Parathyroid adenoma (tissue), 2 donors: ENCODE data around the gene FAAP100.

ENCODE experiments used
- H2AFZ ChIP-seq: fragments of 300-600 bp; sonication (generic); one replicate; pipeline ENCODE4 v1.7.0; 2017; ENCODE audit warnings: antibody characterized with exemption, mild to moderate bottlenecking
- H3K27ac ChIP-seq: fragments of 300-600 bp; sonication (generic); one replicate; pipeline ENCODE4 v1.7.0; 2017
- H3K27me3 ChIP-seq: fragments of 300-600 bp; sonication (generic); one replicate; pipeline ENCODE4 v1.7.0; 2017; ENCODE audit warnings: low read length; ENCODE audit not compliant: control insufficient read depth, insufficient read depth
- H3K36me3 ChIP-seq: fragments of 300-600 bp; sonication (generic); one replicate; pipeline ENCODE4 v1.7.0; 2017; ENCODE audit warnings: low read length; ENCODE audit not compliant: control insufficient read depth, insufficient read depth
- H3K4me1 ChIP-seq: fragments of 300-600 bp; sonication (generic); one replicate; pipeline ENCODE4 v1.7.0; 2017; ENCODE audit warnings: control low read depth
- H3K4me2 ChIP-seq: fragments of 300-600 bp; sonication (generic); one replicate; pipeline ENCODE4 v1.7.0; 2017; ENCODE audit warnings: low read length
- H3K4me3 ChIP-seq: fragments of 300-600 bp; sonication (generic); one replicate; pipeline ENCODE4 v1.7.0; 2017; ENCODE audit warnings: low read depth, low read length
- H3K79me2 ChIP-seq: fragments of 300-600 bp; sonication (generic); one replicate; pipeline ENCODE4 v1.7.0; 2017; ENCODE audit warnings: control low read depth
- H3K9ac ChIP-seq: fragments of 300-600 bp; sonication (generic); one replicate; pipeline ENCODE4 v1.7.0; 2017; ENCODE audit warnings: mild to moderate bottlenecking
- H3K9me3 ChIP-seq: fragments of 300-600 bp; sonication (generic); one replicate; pipeline ENCODE4 v1.7.0; 2017; ENCODE audit warnings: low read length; ENCODE audit not compliant: control insufficient read depth
- TF ChIP-seq, protein P1 (sequence below): fragments of 300-600 bp; sonication (generic); IDR thresholded peaks from one replicate; pipeline ENCODE4 v1.7.0; 2017; ENCODE audit warnings: antibody characterized with exemption, mild to moderate bottlenecking
- donor health status: primary hyperparathyroidism.

Gene FAAP100

DNA sequence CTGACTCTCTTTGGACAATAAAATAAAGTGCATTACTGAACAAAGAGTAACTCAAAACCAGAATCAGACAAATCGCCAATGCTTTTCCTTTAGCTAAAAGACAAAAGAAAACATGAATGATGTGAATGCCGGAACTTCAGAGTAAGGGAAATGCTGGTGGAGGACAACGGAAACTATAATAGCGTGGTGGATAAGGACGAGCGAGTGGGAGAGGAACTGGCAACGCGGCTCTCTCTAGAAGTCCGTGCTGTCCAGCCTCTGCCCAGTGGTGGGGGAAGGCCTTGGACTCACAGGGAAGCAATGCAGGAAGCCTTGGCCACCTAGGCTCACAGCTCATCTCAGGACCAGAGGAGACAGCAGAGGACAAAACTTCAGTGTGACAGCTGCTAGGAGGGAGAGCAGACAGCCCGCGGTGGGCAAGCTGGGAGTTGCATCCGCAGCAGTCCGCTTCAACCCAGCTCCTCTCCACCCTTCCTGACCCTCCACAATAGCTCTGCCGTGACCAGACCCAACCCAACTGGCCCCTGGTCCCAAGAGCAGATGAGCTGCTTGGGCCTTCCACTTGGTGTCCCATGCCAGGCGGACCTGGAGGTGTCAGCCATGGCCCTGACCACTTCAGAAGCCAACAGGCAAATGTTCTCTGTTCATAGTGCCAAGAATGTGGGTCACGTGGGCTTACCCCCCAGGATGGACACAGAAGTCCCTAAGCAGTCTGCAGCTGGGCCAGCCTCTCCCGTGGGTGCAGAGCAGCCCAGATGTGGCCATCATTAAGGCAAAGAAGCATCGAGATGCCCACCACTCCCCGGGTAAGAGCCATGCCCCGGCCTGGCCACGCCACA lies 5.3 kb upstream of the FAAP100 start:
- TF ChIP-seq, protein P1, sequence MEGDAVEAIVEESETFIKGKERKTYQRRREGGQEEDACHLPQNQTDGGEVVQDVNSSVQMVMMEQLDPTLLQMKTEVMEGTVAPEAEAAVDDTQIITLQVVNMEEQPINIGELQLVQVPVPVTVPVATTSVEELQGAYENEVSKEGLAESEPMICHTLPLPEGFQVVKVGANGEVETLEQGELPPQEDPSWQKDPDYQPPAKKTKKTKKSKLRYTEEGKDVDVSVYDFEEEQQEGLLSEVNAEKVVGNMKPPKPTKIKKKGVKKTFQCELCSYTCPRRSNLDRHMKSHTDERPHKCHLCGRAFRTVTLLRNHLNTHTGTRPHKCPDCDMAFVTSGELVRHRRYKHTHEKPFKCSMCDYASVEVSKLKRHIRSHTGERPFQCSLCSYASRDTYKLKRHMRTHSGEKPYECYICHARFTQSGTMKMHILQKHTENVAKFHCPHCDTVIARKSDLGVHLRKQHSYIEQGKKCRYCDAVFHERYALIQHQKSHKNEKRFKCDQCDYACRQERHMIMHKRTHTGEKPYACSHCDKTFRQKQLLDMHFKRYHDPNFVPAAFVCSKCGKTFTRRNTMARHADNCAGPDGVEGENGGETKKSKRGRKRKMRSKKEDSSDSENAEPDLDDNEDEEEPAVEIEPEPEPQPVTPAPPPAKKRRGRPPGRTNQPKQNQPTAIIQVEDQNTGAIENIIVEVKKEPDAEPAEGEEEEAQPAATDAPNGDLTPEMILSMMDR, result no peak
- H2AFZ ChIP-seq, result no peak overlapping the region
- H3K4me2 ChIP-seq, result no peak overlapping the region
- no peak overlapping the region for H3K4me3 ChIP-seq
- H3K9me3 ChIP-seq, result no peaks in the 10 kb centered on the region
- H3K79me2 ChIP-seq, result no peaks in the 10 kb centered on the region
- no peaks in the 10 kb centered on the region for H3K4me1 ChIP-seq
- no peaks in the 10 kb centered on the region for H3K27me3 ChIP-seq
- no peaks in the 10 kb centered on the region for H3K36me3 ChIP-seq
- H3K27ac ChIP-seq, result no peak overlapping the region
- H3K9ac ChIP-seq, result no peak overlapping the region

DNA sequence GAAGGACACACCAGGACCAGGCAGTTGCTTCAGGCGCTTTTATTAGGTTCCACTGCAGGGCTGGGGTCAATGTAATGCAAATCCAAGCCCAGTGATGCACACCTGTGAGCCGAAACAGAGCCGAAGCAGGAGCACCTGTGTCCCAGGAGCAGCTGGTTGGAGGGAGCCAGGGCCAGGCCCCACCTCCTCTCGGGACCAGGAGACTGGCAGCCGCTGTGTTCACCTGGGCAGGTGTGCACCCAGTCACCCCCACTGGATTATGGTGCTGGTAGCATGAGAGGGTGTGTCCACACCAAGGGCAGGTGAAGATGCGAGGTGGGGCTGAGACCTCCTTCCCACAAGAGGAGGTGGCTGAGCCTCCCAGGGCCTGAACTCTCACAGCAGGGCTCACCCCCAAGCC lies 4.7 kb upstream of the FAAP100 start:
- Histone ChIP-seq H3K4me3 (no peak overlapping the region), H3K36me3 (no peaks in the 10 kb centered on the region), H3K9ac (no peak overlapping the region), H3K4me2 (no peak overlapping the region), H2AFZ (no peak overlapping the region), H3K79me2 (no peaks in the 10 kb centered on the region), H3K27me3 (no peaks in the 10 kb centered on the region), H3K4me1 (no peaks in the 10 kb centered on the region), H3K9me3 (no peaks in the 10 kb centered on the region), H3K27ac (no peak overlapping the region)
- TF ChIP-seq, protein P1, result no peak

DNA sequence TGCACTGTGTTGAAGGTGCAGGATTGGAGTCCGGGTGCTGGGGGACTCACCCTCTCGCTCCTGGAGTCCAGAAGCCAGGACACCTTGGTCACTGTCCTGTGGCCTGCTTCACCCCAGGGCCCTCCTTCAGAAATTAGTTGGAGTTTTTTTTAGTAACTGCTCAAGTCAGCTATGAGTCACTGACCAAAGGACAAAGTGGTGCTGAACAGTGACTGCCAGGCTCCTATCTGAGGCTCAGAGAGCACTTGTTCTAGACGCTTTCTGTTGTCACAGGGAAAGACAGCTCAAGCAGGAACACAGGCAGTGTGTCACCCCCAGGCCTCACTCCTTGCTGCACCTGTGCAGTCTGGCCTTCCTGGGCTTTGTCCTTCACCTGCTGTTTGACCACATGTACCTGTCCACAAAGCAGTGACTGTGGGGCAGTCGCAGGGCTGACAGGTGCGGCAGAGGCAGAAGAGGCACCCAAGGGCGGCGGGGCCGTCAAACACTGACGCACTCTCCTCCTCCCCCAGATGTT lies 4.1 kb upstream of the FAAP100 start:
- TF ChIP-seq, protein P1, result no peak
- Histone ChIP-seq H3K27ac (no peak overlapping the region), H3K4me2 (no peak overlapping the region), H3K9me3 (no peaks in the 10 kb centered on the region), H3K36me3 (no peaks in the 10 kb centered on the region), H3K9ac (no peak overlapping the region), H3K79me2 (no peaks in the 10 kb centered on the region), H3K4me3 (no peak overlapping the region), H3K4me1 (no peaks in the 10 kb centered on the region), H3K27me3 (no peaks in the 10 kb centered on the region), H2AFZ (no peak overlapping the region)

DNA sequence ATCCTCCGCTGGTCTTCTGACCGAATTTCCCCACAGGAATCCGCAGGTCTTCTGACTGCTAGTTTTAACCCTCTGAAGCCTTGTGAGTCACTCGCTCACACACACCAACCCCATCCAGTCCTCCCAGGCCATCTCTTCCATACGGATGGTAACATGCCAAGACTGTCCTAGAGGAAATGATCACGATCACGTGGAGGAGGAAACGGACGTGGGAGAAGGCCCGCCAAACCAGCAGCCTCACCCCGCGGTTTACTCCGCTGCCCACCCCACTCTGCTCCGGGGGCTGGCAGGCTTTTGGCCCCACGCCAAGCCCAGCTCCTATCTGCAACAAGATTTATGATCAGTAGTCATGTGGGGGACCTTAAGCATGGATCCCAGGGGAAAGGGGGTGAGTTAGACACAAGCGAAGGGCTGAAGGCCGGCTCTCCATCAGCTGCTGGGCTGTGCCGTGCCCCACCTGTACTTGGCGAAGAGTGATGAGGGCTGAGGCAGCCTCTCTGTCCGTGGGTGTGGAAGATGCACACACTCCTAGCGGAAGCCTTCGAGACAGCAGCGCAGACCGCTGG lies 1.5 kb upstream of the FAAP100 start:
- Histone ChIP-seq H3K36me3 (no peaks in the 10 kb centered on the region), H3K79me2 (no peaks in the 10 kb centered on the region), H3K27ac (peak overlapping the region; percentile 22), H3K4me3 (peak overlapping the region; percentile 89), H3K27me3 (no peaks in the 10 kb centered on the region), H3K4me1 (no peaks in the 10 kb centered on the region), H3K9ac (no peak overlapping the region), H3K9me3 (no peaks in the 10 kb centered on the region), H3K4me2 (peak overlapping the region; percentile 96), H2AFZ (peak overlapping the region; percentile 94)
- TF ChIP-seq, protein P1, result no peak
